Prostate gland (tissue), 2 donors: ENCODE results near the gene MAP7D2.

ENCODE experiments used
- POLR2A ChIP-seq: fragments of 450-650 bp; IDR thresholded peaks from one replicate; pipeline ENCODE4 v1.6.1; 2016; ENCODE audit warnings: antibody characterized with exemption, mild to moderate bottlenecking
- POLR2AphosphoS5 ChIP-seq: sonication (generic); formaldehyde crosslinking; IDR thresholded peaks from one replicate; pipeline ENCODE4 v1.6.1; 2017; ENCODE audit warnings: antibody characterized with exemption
- TF ChIP-seq, protein P1 (sequence below), 4 experiments: fragments of 200-600 bp in 2 of 4; fragments of 450-650 bp in 2 of 4; sonication (generic) in 2 of 4; IDR thresholded peaks; 1 replicate in 3 of 4; 2 replicates in 1 of 4; pipeline ENCODE4 v1.5.1; 2016 to 2019; ENCODE audit warnings: antibody characterized with exemption in 4 of 4, mild to moderate bottlenecking in 2 of 4, moderate library complexity in 2 of 4

DNA sequence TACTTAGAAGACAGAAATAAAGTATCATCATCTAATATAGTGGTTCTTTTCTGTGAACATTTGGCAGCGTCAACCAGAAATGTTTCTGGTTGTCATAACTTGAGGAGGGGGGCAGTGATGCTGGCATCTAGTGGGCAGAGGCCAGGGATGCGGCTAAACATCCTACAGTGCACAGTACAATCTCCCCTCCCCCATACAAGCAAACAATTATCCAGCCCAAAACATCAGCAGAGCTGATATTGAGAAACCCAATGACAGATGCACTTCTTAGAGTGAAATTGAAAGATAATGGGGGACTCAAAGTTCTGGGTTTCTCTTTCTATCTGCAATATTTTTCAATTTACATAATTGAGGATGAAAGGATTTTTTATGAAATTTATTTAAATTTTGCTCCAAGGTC, 26.9 kb upstream of the MAP7D2 start:
- TF ChIP-seq, protein P1, sequence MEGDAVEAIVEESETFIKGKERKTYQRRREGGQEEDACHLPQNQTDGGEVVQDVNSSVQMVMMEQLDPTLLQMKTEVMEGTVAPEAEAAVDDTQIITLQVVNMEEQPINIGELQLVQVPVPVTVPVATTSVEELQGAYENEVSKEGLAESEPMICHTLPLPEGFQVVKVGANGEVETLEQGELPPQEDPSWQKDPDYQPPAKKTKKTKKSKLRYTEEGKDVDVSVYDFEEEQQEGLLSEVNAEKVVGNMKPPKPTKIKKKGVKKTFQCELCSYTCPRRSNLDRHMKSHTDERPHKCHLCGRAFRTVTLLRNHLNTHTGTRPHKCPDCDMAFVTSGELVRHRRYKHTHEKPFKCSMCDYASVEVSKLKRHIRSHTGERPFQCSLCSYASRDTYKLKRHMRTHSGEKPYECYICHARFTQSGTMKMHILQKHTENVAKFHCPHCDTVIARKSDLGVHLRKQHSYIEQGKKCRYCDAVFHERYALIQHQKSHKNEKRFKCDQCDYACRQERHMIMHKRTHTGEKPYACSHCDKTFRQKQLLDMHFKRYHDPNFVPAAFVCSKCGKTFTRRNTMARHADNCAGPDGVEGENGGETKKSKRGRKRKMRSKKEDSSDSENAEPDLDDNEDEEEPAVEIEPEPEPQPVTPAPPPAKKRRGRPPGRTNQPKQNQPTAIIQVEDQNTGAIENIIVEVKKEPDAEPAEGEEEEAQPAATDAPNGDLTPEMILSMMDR (IDR thresholded peaks at IDR 0.05) = no peak
- TF ChIP-seq POLR2A = no peak
- TF ChIP-seq POLR2AphosphoS5 = no peak
